HepG2 (cell line): ENCODE measurements around the gene TBXA2R. TPM values are rescaled to one million over a fixed set of nuclear protein-coding genes. Genes with fewer than 3 reads are reported as not detected.

ENCODE experiments used
- ATAC-seq: fragments of 200-7000 bp; cut with Tn5 transposase; 3 replicates; pipeline ENCODE4 v1.9.1; 2020; ENCODE audit warnings: mild to moderate bottlenecking, moderate library complexity
- BruUV-seq: library from RNA; stranded (reverse); fragments of 400-500 nt; replicated peaks from 2 replicates; lab custom pipeline; 2021; lab: Mats Ljungman, UMichigan
- CTCF ChIA-PET: fragments of 300-600 bp; formaldehyde crosslinking; extraction: SDS; loops from one replicate; lab custom pipeline; 2021; ENCODE audit warnings: low total read pairs, inconsistent platforms, low intra/inter-chr PET ratio; lab: Yijun Ruan, JAX
- POLR2A ChIA-PET: fragments of 350-600 bp; sonication (Branson Sonifier 250); formaldehyde crosslinking; loops from one replicate; lab custom pipeline; 2020; ENCODE audit warnings: antibody characterized with exemption, inconsistent platforms; lab: Yijun Ruan, JAX
- DNase-seq: peaks from one replicate; pipeline ENCODE4 v3.0.0-alpha.2; 2015; ENCODE audit warnings: low spot score
- FAIRE-seq: peaks from 3 replicates; lab custom pipeline; 2011; peaks lifted over from hg19 to GRCh38; lab: Jason Lieb, UNC
- H2AFZ ChIP-seq: one replicate; pipeline ENCODE4 v1.6.1; 2011; ENCODE audit warnings: low read length, inconsistent platforms
- H3K27ac ChIP-seq: fragments of 300-600 bp; 3 replicates; pipeline ENCODE4 v1.8.0; 2011; ENCODE audit warnings: mixed run types, mild to moderate bottlenecking, mixed read lengths, low read length, inconsistent platforms; ENCODE audit not compliant: insufficient read depth; ENCODE audit errors: extremely low read length
- H3K27me3 ChIP-seq, 2 experiments: fragments of 200-600 bp in 1 of 2; 2 replicates in 1 of 2; 3 replicates in 1 of 2; pipeline versions ENCODE4 v1.6.0 to v1.8.0; 2011; ENCODE audit warnings: low read length in 2 of 2, mild to moderate bottlenecking in 2 of 2, moderate library complexity in 2 of 2, inconsistent platforms in 1 of 2; ENCODE audit not compliant: insufficient read depth in 2 of 2, control insufficient read depth in 1 of 2
- H3K36me3 ChIP-seq, 2 experiments: fragments of 200-600 bp in 1 of 2; replicated peaks in 1 of 2; 2 replicates in 1 of 2; 3 replicates in 1 of 2; pipeline versions ENCODE4 v1.5.1 to v1.8.0; 2011; ENCODE audit warnings: low read length in 2 of 2, inconsistent platforms in 1 of 2; ENCODE audit not compliant: insufficient read depth in 2 of 2, control insufficient read depth in 1 of 2
- H3K4me1 ChIP-seq: 2 replicates; pipeline ENCODE4 v1.5.1; 2012; ENCODE audit warnings: low read length, inconsistent platforms; ENCODE audit not compliant: insufficient read depth
- H3K4me2 ChIP-seq: 2 replicates; pipeline ENCODE4 v1.6.0; 2011; ENCODE audit warnings: low read depth, low read length, inconsistent platforms
- H3K4me3 ChIP-seq, 3 experiments: fragments of 200-600 bp in 1 of 3; sonication (generic), shearing (Covaris generic) in 1 of 3; replicated peaks in 1 of 3; 2 replicates each; pipeline ENCODE4 v1.5.1; 2011 to 2016; ENCODE audit warnings: low read length in 3 of 3, inconsistent platforms in 2 of 3, low read depth in 2 of 3, mild to moderate bottlenecking in 2 of 3, control low read depth in 1 of 3, mixed read lengths in 1 of 3; ENCODE audit not compliant: insufficient read depth in 1 of 3
- H3K79me2 ChIP-seq: one replicate; pipeline ENCODE4 v1.6.1; 2011; ENCODE audit warnings: low read length, inconsistent platforms; ENCODE audit not compliant: insufficient read depth
- H3K9ac ChIP-seq: 2 replicates; pipeline ENCODE4 v1.6.0; 2011; ENCODE audit warnings: mild to moderate bottlenecking, low read depth, low read length, inconsistent platforms; ENCODE audit not compliant: insufficient read depth
- H3K9me3 ChIP-seq: 2 replicates; pipeline ENCODE4 v1.5.1; 2012; ENCODE audit warnings: mild to moderate bottlenecking, low read length
- H4K20me1 ChIP-seq: 2 replicates; pipeline ENCODE4 v1.6.0; 2011; ENCODE audit warnings: inconsistent platforms, mild to moderate bottlenecking, low read length, moderate library complexity; ENCODE audit not compliant: insufficient read depth
- EHMT2 ChIP-seq: fragments of 200-600 bp; sonication (generic); IDR thresholded peaks from 2 replicates; pipeline ENCODE4 v1.7.0; 2017; ENCODE audit warnings: antibody characterized with exemption, low read depth, low read length, borderline replicate concordance
- FOXC1 ChIP-seq: sonication (generic); formaldehyde crosslinking; IDR thresholded peaks from 2 replicates; pipeline ENCODE4 v1.8.0; 2022; ENCODE audit warnings: mild to moderate bottlenecking, missing genetic modification reagents, borderline replicate concordance
- RCOR2 ChIP-seq: IDR thresholded peaks from 2 replicates; pipeline ENCODE4 v1.6.1; 2016; ENCODE audit warnings: missing biosample characterization, missing genetic modification reagents
- ZNF317 ChIP-seq: sonication (generic); formaldehyde crosslinking; IDR thresholded peaks from 2 replicates; pipeline ENCODE4 v1.5.0; 2020; ENCODE audit warnings: mild to moderate bottlenecking, missing genetic modification reagents
- ZNF530 ChIP-seq: sonication (generic); formaldehyde crosslinking; IDR thresholded peaks from 2 replicates; pipeline ENCODE4 v1.5.0; 2020; ENCODE audit warnings: low read depth, mild to moderate bottlenecking, missing genetic modification reagents
- ZNF629 ChIP-seq: sonication (generic); formaldehyde crosslinking; conservative IDR thresholded peaks from 2 replicates; pipeline ENCODE4 v1.5.0; 2020; ENCODE audit warnings: missing genetic modification reagents
- WGBS: methylation state at CpG from one replicate; pipeline ENCODE4 v1.1.6; 2017; ENCODE audit warnings: low lambda C conversion rate; 5-methylcytosine and 5-hydroxymethylcytosine counted together
- in situ Hi-C: cut with HindIII; loops from 2 replicates; pipeline ENCODE4 v1.10.0; 2017; ENCODE audit warnings: low pct_unique_long_range_greater_than_20kb; ENCODE audit not compliant: extremely low pct_ligation_motif_present
- intact Hi-C: fragments of 100-400 bp; cut with micrococcal nuclease; formaldehyde crosslinking; loops from one replicate; pipeline ENCODE4 v1.10.0; 2022; ENCODE audit not compliant: unreplicated experiment
- polyA plus RNA-seq, 8 experiments: library from polyadenylated mRNA; depleted of rRNA in 3 of 8; stranded (reverse) in 7 of 8; unstranded in 1 of 8; fragments of >200 nt; fragmentation: Illumina TruSeq in 4 of 8; extraction: Trizol in 4 of 8; gene quantifications; 2 replicates each; pipeline versions ENCODE4 v1.2.1 to v1.2.3, GENCODE V29; 2011 to 2016; ENCODE audit warnings: low read depth in 4 of 8, missing spikeins in 1 of 8, mixed read lengths in 1 of 8; ENCODE audit not compliant: insufficient read depth in 1 of 8
- total RNA-seq, 5 experiments: library from RNA; depleted of rRNA; stranded (reverse); fragments of >200 nt; fragmentation: Illumina TruSeq; extraction: Trizol; gene quantifications; 2 replicates each; pipeline ENCODE4 v1.2.3, GENCODE V29; 2016; ENCODE audit warnings: low read depth in 1 of 5
- TF ChIP-seq, protein P1 (sequence below): sonication (generic); formaldehyde crosslinking; conservative IDR thresholded peaks from 2 replicates; pipeline ENCODE4 v1.8.0; 2022; ENCODE audit warnings: mild to moderate bottlenecking, moderate library complexity, missing genetic modification reagents
- TF ChIP-seq, protein P2 (sequence below): sonication (generic); formaldehyde crosslinking; IDR thresholded peaks from 2 replicates; pipeline ENCODE4 v1.5.1; 2020; ENCODE audit warnings: mild to moderate bottlenecking, missing genetic modification reagents, borderline replicate concordance

TBXA2R gene
- total and polyA plus RNA-seq, 2 of the 13 experiments (the other 11 are each of a cell fraction or from before 2014, with no cell fraction given) = 0.09 TPM; not detected in 1

DNA sequence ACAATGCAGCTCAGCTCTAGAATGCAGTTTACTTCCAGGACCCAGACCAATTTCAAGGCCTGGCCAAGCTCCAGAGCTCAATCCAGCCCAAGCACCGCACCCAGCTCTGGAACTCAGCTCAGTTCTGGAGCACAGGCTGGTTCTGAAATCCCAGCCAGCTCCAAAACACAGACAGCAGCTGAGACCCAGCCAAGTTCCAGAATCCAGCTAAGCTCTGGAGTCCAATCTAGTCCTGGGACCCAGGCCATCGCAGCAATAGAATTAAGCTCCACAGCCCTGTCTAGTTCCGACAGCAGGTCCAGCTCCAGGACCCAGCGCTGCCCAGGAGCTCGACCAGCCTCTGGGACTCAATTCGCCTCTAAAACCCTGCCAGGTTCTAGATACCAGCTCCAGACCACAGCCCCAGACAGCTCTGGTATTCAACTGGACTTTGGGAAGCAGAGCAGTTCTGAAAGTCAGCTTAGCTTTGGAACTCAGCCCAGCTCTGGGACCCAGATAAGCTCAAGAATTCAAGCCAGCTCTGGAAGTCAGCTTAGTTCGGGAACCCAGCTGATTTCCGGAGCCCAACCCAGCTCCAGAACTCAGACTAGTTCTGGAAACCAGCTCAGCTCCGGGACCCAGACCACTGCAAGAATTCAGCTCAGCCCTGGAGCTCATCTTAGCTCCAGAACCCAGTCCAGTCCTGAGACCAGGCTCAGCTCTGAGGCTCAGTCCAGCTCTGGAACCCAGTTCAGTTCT lies 14.6 kb downstream of the TBXA2R start:
- BruUV-seq = no TSS peak
- POLR2A ChIA-PET = no interaction called here
- peaks cover 3 to 23% of the 10 kb centered on the region in 2 experiments; a peak in 3 of 5 replicates for H3K27me3 ChIP-seq
- ATAC-seq (no peak), DNase-seq (no peak), FAIRE-seq (no peak)
- H3K4me2 ChIP-seq = no peak overlapping the region
- no peaks in the 10 kb centered on the region for H3K4me1 ChIP-seq
- WGBS = 10% methylated on average over 4 of the region's 9 CpGs
- in situ Hi-C loops (no loop called here), intact Hi-C loops (no loop called here)
- no peaks in the 10 kb centered on the region for H3K36me3 ChIP-seq
- no peaks in the 10 kb centered on the region for H3K9me3 ChIP-seq
- no peak overlapping the region for H3K9ac ChIP-seq
- H3K4me3 ChIP-seq = no peak overlapping the region
- TF ChIP-seq, protein P1, sequence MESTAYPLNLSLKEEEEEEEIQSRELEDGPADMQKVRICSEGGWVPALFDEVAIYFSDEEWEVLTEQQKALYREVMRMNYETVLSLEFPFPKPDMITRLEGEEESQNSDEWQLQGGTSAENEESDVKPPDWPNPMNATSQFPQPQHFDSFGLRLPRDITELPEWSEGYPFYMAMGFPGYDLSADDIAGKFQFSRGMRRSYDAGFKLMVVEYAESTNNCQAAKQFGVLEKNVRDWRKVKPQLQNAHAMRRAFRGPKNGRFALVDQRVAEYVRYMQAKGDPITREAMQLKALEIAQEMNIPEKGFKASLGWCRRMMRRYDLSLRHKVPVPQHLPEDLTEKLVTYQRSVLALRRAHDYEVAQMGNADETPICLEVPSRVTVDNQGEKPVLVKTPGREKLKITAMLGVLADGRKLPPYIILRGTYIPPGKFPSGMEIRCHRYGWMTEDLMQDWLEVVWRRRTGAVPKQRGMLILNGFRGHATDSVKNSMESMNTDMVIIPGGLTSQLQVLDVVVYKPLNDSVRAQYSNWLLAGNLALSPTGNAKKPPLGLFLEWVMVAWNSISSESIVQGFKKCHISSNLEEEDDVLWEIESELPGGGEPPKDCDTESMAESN (CRISPR knock-in tag) = no peak
- no peak for TF ChIP-seq RCOR2 (CRISPR knock-in tag)
- TF ChIP-seq, protein P2, sequence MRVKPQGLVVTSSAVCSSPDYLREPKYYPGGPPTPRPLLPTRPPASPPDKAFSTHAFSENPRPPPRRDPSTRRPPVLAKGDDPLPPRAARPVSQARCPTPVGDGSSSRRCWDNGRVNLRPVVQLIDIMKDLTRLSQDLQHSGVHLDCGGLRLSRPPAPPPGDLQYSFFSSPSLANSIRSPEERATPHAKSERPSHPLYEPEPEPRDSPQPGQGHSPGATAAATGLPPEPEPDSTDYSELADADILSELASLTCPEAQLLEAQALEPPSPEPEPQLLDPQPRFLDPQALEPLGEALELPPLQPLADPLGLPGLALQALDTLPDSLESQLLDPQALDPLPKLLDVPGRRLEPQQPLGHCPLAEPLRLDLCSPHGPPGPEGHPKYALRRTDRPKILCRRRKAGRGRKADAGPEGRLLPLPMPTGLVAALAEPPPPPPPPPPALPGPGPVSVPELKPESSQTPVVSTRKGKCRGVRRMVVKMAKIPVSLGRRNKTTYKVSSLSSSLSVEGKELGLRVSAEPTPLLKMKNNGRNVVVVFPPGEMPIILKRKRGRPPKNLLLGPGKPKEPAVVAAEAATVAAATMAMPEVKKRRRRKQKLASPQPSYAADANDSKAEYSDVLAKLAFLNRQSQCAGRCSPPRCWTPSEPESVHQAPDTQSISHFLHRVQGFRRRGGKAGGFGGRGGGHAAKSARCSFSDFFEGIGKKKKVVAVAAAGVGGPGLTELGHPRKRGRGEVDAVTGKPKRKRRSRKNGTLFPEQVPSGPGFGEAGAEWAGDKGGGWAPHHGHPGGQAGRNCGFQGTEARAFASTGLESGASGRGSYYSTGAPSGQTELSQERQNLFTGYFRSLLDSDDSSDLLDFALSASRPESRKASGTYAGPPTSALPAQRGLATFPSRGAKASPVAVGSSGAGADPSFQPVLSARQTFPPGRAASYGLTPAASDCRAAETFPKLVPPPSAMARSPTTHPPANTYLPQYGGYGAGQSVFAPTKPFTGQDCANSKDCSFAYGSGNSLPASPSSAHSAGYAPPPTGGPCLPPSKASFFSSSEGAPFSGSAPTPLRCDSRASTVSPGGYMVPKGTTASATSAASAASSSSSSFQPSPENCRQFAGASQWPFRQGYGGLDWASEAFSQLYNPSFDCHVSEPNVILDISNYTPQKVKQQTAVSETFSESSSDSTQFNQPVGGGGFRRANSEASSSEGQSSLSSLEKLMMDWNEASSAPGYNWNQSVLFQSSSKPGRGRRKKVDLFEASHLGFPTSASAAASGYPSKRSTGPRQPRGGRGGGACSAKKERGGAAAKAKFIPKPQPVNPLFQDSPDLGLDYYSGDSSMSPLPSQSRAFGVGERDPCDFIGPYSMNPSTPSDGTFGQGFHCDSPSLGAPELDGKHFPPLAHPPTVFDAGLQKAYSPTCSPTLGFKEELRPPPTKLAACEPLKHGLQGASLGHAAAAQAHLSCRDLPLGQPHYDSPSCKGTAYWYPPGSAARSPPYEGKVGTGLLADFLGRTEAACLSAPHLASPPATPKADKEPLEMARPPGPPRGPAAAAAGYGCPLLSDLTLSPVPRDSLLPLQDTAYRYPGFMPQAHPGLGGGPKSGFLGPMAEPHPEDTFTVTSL (CRISPR knock-in tag) = no peak
- no peak for TF ChIP-seq FOXC1
- TF ChIP-seq ZNF530 = no peak
- TF ChIP-seq EHMT2 = no peak
- TF ChIP-seq ZNF317 = no peak
- TF ChIP-seq ZNF629 = no peak
- no peak overlapping the region for H3K27ac ChIP-seq
- no peaks in the 10 kb centered on the region for H3K79me2 ChIP-seq
- CTCF ChIA-PET = no interaction called here
- no peak overlapping the region for H2AFZ ChIP-seq
- H4K20me1 ChIP-seq = no peaks in the 10 kb centered on the region
